Measurements from ENCODE around the gene TPRKB.

GRCh38 chr2:73779467-73780236 lies 42.5 kb upstream of the TPRKB start, which contains the start of gene DUSP11:
- peak; percentile 85; the same call in 1 of the 2 replicates for TF ChIP-seq CTCF (conservative IDR thresholded peaks at IDR 0.05; ENCODE audit: low read length)
- no peak for TF ChIP-seq EZH2phosphoT487 (IDR thresholded peaks at IDR 0.05; ENCODE audit: borderline replicate concordance)

Data from Loucy (cell line).